Suprapubic skin (tissue), 4 donors: Measurements from ENCODE around the gene SHISA7. TPM values are rescaled to one million over a fixed set of nuclear protein-coding genes. Genes with fewer than 3 reads are reported as not detected.

Source experiments
- DNase-seq, 2 donors: peaks; one replicate each; pipeline ENCODE4 v3.0.0-alpha.2; 2019; ENCODE audit warnings: low spot score in 2 of 2
- H3K27ac ChIP-seq: fragments of 200-600 bp; sonication (generic); one replicate; pipeline ENCODE4 v1.5.1; 2019
- H3K27me3 ChIP-seq: fragments of 200-600 bp; sonication (generic); one replicate; pipeline ENCODE4 v1.5.1; 2019
- H3K36me3 ChIP-seq: fragments of 200-600 bp; sonication (generic); one replicate; pipeline ENCODE4 v1.5.1; 2019
- H3K4me1 ChIP-seq: fragments of 200-600 bp; sonication (generic); one replicate; pipeline ENCODE4 v1.5.1; 2019
- H3K4me3 ChIP-seq: fragments of 200-600 bp; sonication (generic); one replicate; pipeline ENCODE4 v1.5.1; 2019; ENCODE audit warnings: mild to moderate bottlenecking
- H3K9me3 ChIP-seq: fragments of 200-600 bp; sonication (generic); one replicate; pipeline ENCODE4 v1.5.1; 2019
- CTCF ChIP-seq, 2 donors: fragments of 200-600 bp in 1 of 2; fragments of 450-650 bp in 1 of 2; sonication (generic) in 1 of 2; IDR thresholded peaks; one replicate each; pipeline ENCODE4 v1.5.1; 2016 to 2019; ENCODE audit warnings: antibody characterized with exemption in 2 of 2, mild to moderate bottlenecking in 1 of 2, moderate library complexity in 1 of 2
- EP300 ChIP-seq: sonication (generic); formaldehyde crosslinking; IDR thresholded peaks from one replicate; pipeline ENCODE4 v1.6.1; 2017; ENCODE audit warnings: antibody characterized with exemption
- POLR2A ChIP-seq, 2 donors: fragments of 450-650 bp; IDR thresholded peaks; one replicate each; pipeline ENCODE4 v1.6.1; 2017; ENCODE audit warnings: antibody characterized with exemption in 2 of 2, mild to moderate bottlenecking in 2 of 2, moderate library complexity in 2 of 2
- POLR2AphosphoS5 ChIP-seq, 3 donors: sonication (generic); formaldehyde crosslinking; IDR thresholded peaks; one replicate each; pipeline ENCODE4 v1.6.1; 2017; ENCODE audit warnings: antibody characterized with exemption in 3 of 3
- WGBS: methylation state at CpG from one replicate; pipeline ENCODE4 v1.1.5; 2018; 5-methylcytosine and 5-hydroxymethylcytosine counted together
- total RNA-seq, 4 donors: library from RNA; depleted of rRNA; stranded (reverse); fragments of >200 nt; gene quantifications; one replicate each; pipeline ENCODE4 v1.1.0, GENCODE V29; 2016

Gene SHISA7
- total RNA-seq, 4 donors from 2014 or later = 0.08 to 0.26 TPM; not detected in 2

GRCh38 chr19:55486043-55486970 is 43.2 kb upstream of the SHISA7 start:
- Histone ChIP-seq H3K4me3 (peak overlapping the region; percentile 61), H3K9me3 (no peaks in the 10 kb centered on the region), H3K27me3 (no peaks in the 10 kb centered on the region), H3K4me1 (peaks cover 53% of the 10 kb centered on the region), H3K36me3 (peaks cover 21% of the 10 kb centered on the region), H3K27ac (peak overlapping the region; percentile 83)
- TF ChIP-seq POLR2A (IDR thresholded peaks at IDR 0.05) (no peak), CTCF (IDR thresholded peaks at IDR 0.05) (peak in 1 of 2 donors; percentile 19), EP300 (no peak)
- DNase-seq = peak in 1 of 2 donors; percentile 66
- WGBS = 64% methylated on average over 9 of the region's 53 CpGs

- Histone ChIP-seq H3K4me1 (peaks cover 48% of the 10 kb centered on the region), H3K4me3 (peak overlapping the region; percentile 61), H3K27ac (peak overlapping the region; percentile 83), H3K36me3 (peaks cover 24% of the 10 kb centered on the region), H3K27me3 (no peaks in the 10 kb centered on the region), H3K9me3 (no peaks in the 10 kb centered on the region)
- TF ChIP-seq POLR2A (IDR thresholded peaks at IDR 0.05) (no peak), EP300 (no peak), POLR2AphosphoS5 (IDR thresholded peaks at IDR 0.05) (no peak), CTCF (IDR thresholded peaks at IDR 0.05) (no peak)
- 34% methylated on average over 15 of the region's 18 CpGs for WGBS
- DNase-seq = peak in 1 of 2 donors; percentile 70
Observed at GRCh38 chr19:55485439-55486011, 42.4 kb upstream of the SHISA7 start.

DNA sequence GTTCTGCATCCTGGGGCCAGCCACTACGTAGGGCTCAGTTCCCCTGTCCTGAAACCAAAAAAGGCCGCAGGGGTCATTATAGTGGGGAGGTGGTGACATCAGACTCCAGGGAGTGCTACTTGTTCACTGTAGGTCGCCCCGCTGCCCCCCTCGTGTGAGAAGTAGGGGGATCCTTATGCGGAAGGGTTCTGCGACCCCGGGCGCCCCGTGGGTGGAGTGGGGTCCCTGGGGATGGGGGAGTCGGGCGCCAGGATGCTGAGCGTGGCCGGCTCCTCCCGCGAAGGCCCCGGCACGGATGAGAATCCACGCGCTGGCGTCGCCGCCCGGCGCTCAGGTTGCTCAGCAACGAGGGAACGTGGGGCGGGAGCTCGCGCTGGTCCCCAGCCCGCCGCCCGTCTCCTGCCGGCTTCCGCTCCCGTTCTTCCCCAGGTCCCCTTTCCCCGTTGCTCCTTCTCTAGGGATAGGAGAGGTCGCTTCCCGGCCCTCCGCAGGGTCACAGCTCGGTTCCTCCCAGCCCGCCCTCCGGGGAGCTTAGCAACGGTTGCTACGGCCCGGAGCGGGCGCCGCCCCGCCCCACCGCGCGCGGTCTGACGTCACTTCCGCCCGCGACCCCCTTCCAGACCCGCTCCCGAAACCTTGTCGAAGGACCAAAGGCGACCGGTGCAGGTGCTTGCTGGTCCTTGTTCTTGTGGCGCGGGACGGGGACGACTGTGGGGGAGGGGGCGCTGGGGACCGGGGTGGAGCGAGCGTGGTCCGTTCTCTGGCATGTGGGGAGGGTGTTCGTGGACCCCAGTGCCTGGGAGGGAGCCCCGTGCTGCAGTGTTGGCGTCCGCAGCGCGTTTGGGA is 41.7 kb upstream of the SHISA7 start, which contains the start of gene NAT14:
Gene NAT14, plus strand, starts transcription at position 596 of the 846 bp plus-strand sequence. CDS start 521 bp downstream, outside the sequence.
- Histone ChIP-seq H3K27me3 (no peaks in the 10 kb centered on the region), H3K4me3 (peak within 1 kb of the TSS; percentile 61), H3K4me1 (peaks cover 48% of the 10 kb centered on the region), H3K9me3 (no peaks in the 10 kb centered on the region), H3K27ac (peak within 1 kb of the TSS; percentile 83), H3K36me3 (peaks cover 24% of the 10 kb centered on the region)
- WGBS = 0% methylated on average over 18 of the region's 78 CpGs
- no peak for TF ChIP-seq POLR2A (IDR thresholded peaks at IDR 0.05)
- TF ChIP-seq EP300 = no peak
- TF ChIP-seq POLR2AphosphoS5 (IDR thresholded peaks at IDR 0.05) = peak in 1 of 3 donors; percentile 41
- DNase-seq = peak in 1 of 2 donors; percentile 77

DNA sequence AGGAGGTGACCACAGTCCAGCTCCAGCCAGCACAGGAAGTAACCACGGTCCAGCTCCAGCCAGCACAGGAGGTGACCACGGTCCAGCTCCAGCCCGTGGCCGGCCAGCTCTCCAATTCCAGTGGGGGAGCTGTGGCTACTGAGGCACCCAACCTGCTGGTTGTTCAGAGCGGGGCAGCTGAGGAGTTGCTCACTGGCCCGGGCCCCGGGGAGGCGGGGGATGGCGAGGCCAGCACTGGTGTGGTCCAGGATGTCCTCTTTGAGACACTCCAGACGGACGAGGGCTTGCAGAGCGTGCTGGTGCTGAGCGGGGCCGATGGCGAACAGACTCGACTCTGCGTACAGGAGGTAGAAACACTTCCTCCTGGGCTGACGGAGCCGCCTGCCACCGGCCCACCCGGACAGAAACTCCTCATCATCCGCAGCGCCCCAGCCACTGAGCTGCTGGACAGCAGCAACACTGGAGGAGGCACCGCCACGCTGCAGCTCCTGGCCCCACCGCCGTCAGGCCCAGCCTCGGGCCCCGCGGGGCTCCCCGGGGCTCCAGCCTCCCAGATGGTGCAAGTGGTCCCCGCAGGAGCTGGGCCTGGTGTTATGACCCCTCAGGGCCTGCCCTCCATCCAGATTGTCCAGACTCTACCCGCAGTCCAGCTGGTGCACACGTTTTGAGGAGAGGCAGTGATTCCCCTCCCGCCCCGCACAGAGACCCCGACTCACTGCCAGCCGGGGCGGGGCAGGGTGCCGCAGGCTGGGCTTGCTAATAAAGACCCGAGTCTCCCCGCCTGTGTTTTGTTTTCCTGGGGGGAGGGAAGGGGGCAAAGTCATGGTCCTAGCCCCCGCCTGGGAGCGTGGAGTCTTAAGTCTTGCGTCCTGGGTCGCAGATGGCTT is 40.8 kb upstream of the SHISA7 start:
- Histone ChIP-seq H3K27me3 (no peaks in the 10 kb centered on the region), H3K9me3 (no peaks in the 10 kb centered on the region), H3K27ac (no peak overlapping the region), H3K36me3 (peaks cover 24% of the 10 kb centered on the region), H3K4me1 (peaks cover 48% of the 10 kb centered on the region), H3K4me3 (peak overlapping the region; percentile 61)
- TF ChIP-seq EP300 = no peak
- TF ChIP-seq POLR2AphosphoS5 (IDR thresholded peaks at IDR 0.05) = no peak
- no peak for TF ChIP-seq POLR2A (IDR thresholded peaks at IDR 0.05)
- TF ChIP-seq CTCF (IDR thresholded peaks at IDR 0.05) = no peak
- DNase-seq = peak in 1 of 2 donors; percentile 67
- 88% methylated on average over 30 of the region's 46 CpGs for WGBS
